Mesenchymal stem cell (in vitro differentiated cells and primary cell): Measurements from ENCODE around the gene PAK2.

Experiments
- DNase-seq: peaks from one replicate; pipeline ENCODE4 v3.0.0-alpha.2; 2013
- H2AFZ ChIP-seq: one replicate; pipeline ENCODE4 v1.6.1; 2013; ENCODE audit warnings: low read depth, mild to moderate bottlenecking, control low read depth, inconsistent platforms, low read length, moderate library complexity
- H2AK5ac ChIP-seq: 2 replicates; pipeline ENCODE4 v1.6.1; 2013; ENCODE audit warnings: low read length, moderate library complexity, mild to moderate bottlenecking, inconsistent platforms; ENCODE audit not compliant: severe bottlenecking
- H2BK120ac ChIP-seq: one replicate; pipeline ENCODE4 v1.6.1; 2013; ENCODE audit warnings: low read depth, mild to moderate bottlenecking, inconsistent platforms, low read length, moderate library complexity
- H2BK12ac ChIP-seq, 2 experiments: one replicate each; pipeline ENCODE4 v1.6.1; 2013; ENCODE audit warnings: inconsistent platforms in 2 of 2, low read length in 2 of 2, mild to moderate bottlenecking in 2 of 2, moderate library complexity in 2 of 2, control low read depth in 1 of 2
- H2BK15ac ChIP-seq: one replicate; pipeline ENCODE4 v1.6.1; 2013; ENCODE audit warnings: mild to moderate bottlenecking, low read depth, inconsistent platforms; ENCODE audit not compliant: poor library complexity, severe bottlenecking
- H2BK5ac ChIP-seq: 2 replicates; pipeline ENCODE4 v1.6.1; 2013; ENCODE audit warnings: low read depth, mild to moderate bottlenecking, low read length, control low read depth, inconsistent platforms; ENCODE audit not compliant: poor library complexity, severe bottlenecking
- H3K14ac ChIP-seq, 2 experiments: one replicate each; pipeline ENCODE4 v1.6.1; 2013; ENCODE audit warnings: inconsistent platforms in 2 of 2, low read length in 2 of 2, control low read depth in 1 of 2, mild to moderate bottlenecking in 1 of 2, moderate library complexity in 1 of 2
- H3K18ac ChIP-seq, 2 experiments: one replicate each; pipeline ENCODE4 v1.6.1; 2013; ENCODE audit warnings: inconsistent platforms in 2 of 2, low read length in 2 of 2, control low read depth in 1 of 2, low read depth in 1 of 2, mild to moderate bottlenecking in 1 of 2
- H3K23ac ChIP-seq, 2 experiments: one replicate each; pipeline ENCODE4 v1.6.1; 2013; ENCODE audit warnings: inconsistent platforms in 2 of 2, low read length in 2 of 2, mild to moderate bottlenecking in 2 of 2, moderate library complexity in 2 of 2, control low read depth in 1 of 2
- H3K27ac ChIP-seq: 2 replicates; pipeline ENCODE4 v1.5.1; 2013; ENCODE audit warnings: mild to moderate bottlenecking, moderate library complexity, low read length, control low read depth, inconsistent platforms; ENCODE audit not compliant: poor library complexity, severe bottlenecking
- H3K27me3 ChIP-seq, 2 experiments: 2 replicates each; pipeline versions ENCODE4 v1.6.1 to v1.7.0; 2013; ENCODE audit warnings: low read length in 2 of 2, mild to moderate bottlenecking in 2 of 2, moderate library complexity in 2 of 2, control low read depth in 1 of 2, inconsistent platforms in 1 of 2; ENCODE audit not compliant: control insufficient read depth in 1 of 2, insufficient read depth in 1 of 2
- H3K36me3 ChIP-seq, 2 experiments: 2 replicates each; pipeline versions ENCODE4 v1.6.1 to v1.7.0; 2013; ENCODE audit warnings: low read length in 2 of 2, control low read depth in 1 of 2, inconsistent platforms in 1 of 2, low read depth in 1 of 2, mild to moderate bottlenecking in 1 of 2; ENCODE audit not compliant: insufficient read depth in 2 of 2, control insufficient read depth in 1 of 2
- H3K4ac ChIP-seq, 2 experiments: one replicate each; pipeline ENCODE4 v1.6.1; 2013; ENCODE audit warnings: inconsistent platforms in 2 of 2, low read length in 2 of 2, mild to moderate bottlenecking in 2 of 2, moderate library complexity in 2 of 2, control low read depth in 1 of 2, low read depth in 1 of 2
- H3K4me1 ChIP-seq: 2 replicates; pipeline ENCODE4 v1.6.1; 2013; ENCODE audit warnings: low read depth, low read length, control low read depth; ENCODE audit not compliant: control insufficient read depth, insufficient read depth
- H3K4me2 ChIP-seq: 2 replicates; pipeline ENCODE4 v1.6.1; 2013; ENCODE audit warnings: low read length, mild to moderate bottlenecking, inconsistent platforms; ENCODE audit not compliant: poor library complexity, severe bottlenecking
- H3K4me3 ChIP-seq, 2 experiments: 2 replicates each; pipeline versions ENCODE4 v1.5.1 to v1.7.0; 2013; ENCODE audit warnings: low read length in 2 of 2, mild to moderate bottlenecking in 2 of 2, control low read depth in 1 of 2, low read depth in 1 of 2; ENCODE audit not compliant: insufficient read depth in 1 of 2
- H3K79me1 ChIP-seq: replicated peaks from 2 replicates; pipeline ENCODE4 v1.6.1; 2013; ENCODE audit warnings: mild to moderate bottlenecking, control low read depth, low read length, inconsistent platforms; ENCODE audit not compliant: poor library complexity, severe bottlenecking
- H3K9ac ChIP-seq: 2 replicates; pipeline ENCODE4 v1.7.0; 2013; ENCODE audit warnings: mild to moderate bottlenecking, low read length, moderate library complexity
- H3K9me3 ChIP-seq: 2 replicates; pipeline ENCODE4 v1.7.0; 2013; ENCODE audit warnings: mild to moderate bottlenecking, low read length; ENCODE audit not compliant: control insufficient read depth
- H4K8ac ChIP-seq: one replicate; pipeline ENCODE4 v1.6.1; 2013; ENCODE audit warnings: inconsistent platforms, mild to moderate bottlenecking, low read length, moderate library complexity
- H4K91ac ChIP-seq: one replicate; pipeline ENCODE4 v1.6.1; 2013; ENCODE audit warnings: mild to moderate bottlenecking, low read length, inconsistent platforms
- WGBS: methylation state at CpG from one replicate; pipeline ENCODE4 v1.1.7; 2013; ENCODE audit warnings: mixed read lengths; 5-methylcytosine and 5-hydroxymethylcytosine counted together

PAK2 gene

GRCh38 chr3:196803891-196804468 is 64.3 kb downstream of the PAK2 start:
- no peak overlapping the region for H2AK5ac ChIP-seq
- H3K27ac ChIP-seq, result no peak overlapping the region
- H3K14ac ChIP-seq, result no peak overlapping the region
- H2BK15ac ChIP-seq, result no peak overlapping the region
- H3K4me3 ChIP-seq, result no peak overlapping the region
- H2BK5ac ChIP-seq, result no peak overlapping the region
- no peak overlapping the region for H2AFZ ChIP-seq
- no peak overlapping the region for H3K4me2 ChIP-seq
- no peak overlapping the region for H3K9ac ChIP-seq
- H3K4me1 ChIP-seq, result no peaks in the 10 kb centered on the region
- no peak overlapping the region for H3K23ac ChIP-seq
- no peak overlapping the region for H2BK120ac ChIP-seq
- no peak overlapping the region for H2BK12ac ChIP-seq
- H4K91ac ChIP-seq, result no peak overlapping the region
- no peak for DNase-seq
- 94% methylated on average over 8 of the region's 9 CpGs for WGBS
- H4K8ac ChIP-seq, result no peak overlapping the region
- no peaks in the 10 kb centered on the region for H3K9me3 ChIP-seq
- peaks cover 14% of the 10 kb centered on the region for H3K79me1 ChIP-seq
- H3K18ac ChIP-seq, result no peak overlapping the region
- no peak overlapping the region for H3K4ac ChIP-seq
- H3K36me3 ChIP-seq, result peaks cover 31 to 61% of the 10 kb centered on the region in 2 experiments
- H3K27me3 ChIP-seq, result no peaks in the 10 kb centered on the region

GRCh38 chr3:196804773-196805172 is 65.1 kb downstream of the PAK2 start:
- no peak for DNase-seq
- no peak overlapping the region for H2AK5ac ChIP-seq
- H3K14ac ChIP-seq, result no peak overlapping the region
- peaks cover 10% of the 10 kb centered on the region for H3K79me1 ChIP-seq
- no peak overlapping the region for H3K4ac ChIP-seq
- no peak overlapping the region for H4K8ac ChIP-seq
- no peak overlapping the region for H3K23ac ChIP-seq
- H3K9me3 ChIP-seq, result no peaks in the 10 kb centered on the region
- H3K27ac ChIP-seq, result no peak overlapping the region
- no peak overlapping the region for H3K9ac ChIP-seq
- no peak overlapping the region for H2BK120ac ChIP-seq
- H4K91ac ChIP-seq, result no peak overlapping the region
- H3K18ac ChIP-seq, result no peak overlapping the region
- no peak overlapping the region for H2BK5ac ChIP-seq
- H3K27me3 ChIP-seq, result no peaks in the 10 kb centered on the region
- no peak overlapping the region for H3K4me3 ChIP-seq
- H3K36me3 ChIP-seq, result peaks cover 31 to 62% of the 10 kb centered on the region in 2 experiments
- H3K4me2 ChIP-seq, result no peak overlapping the region
- no peaks in the 10 kb centered on the region for H3K4me1 ChIP-seq
- H2AFZ ChIP-seq, result no peak overlapping the region
- no peak overlapping the region for H2BK12ac ChIP-seq
- no CpG with 5 or more reads among the region's 1 CpG for WGBS
- no peak overlapping the region for H2BK15ac ChIP-seq

- Histone ChIP-seq H3K9ac (no peak overlapping the region), H3K9me3 (no peaks in the 10 kb centered on the region), H3K23ac (no peak overlapping the region), H3K36me3 (peaks cover 36 to 84% of the 10 kb centered on the region in 2 experiments), H3K4me3 (no peak overlapping the region), H2BK12ac (no peak overlapping the region), H2BK15ac (no peak overlapping the region), H3K4ac (no peak overlapping the region), H3K4me1 (no peaks in the 10 kb centered on the region), H4K8ac (no peak overlapping the region), H3K27me3 (no peaks in the 10 kb centered on the region), H2AFZ (no peak overlapping the region), H3K27ac (no peak overlapping the region), H3K18ac (no peak overlapping the region), H3K14ac (no peak overlapping the region), H2AK5ac (no peak overlapping the region), H3K79me1 (peaks cover 6% of the 10 kb centered on the region), H2BK120ac (no peak overlapping the region), H4K91ac (no peak overlapping the region), H3K4me2 (no peak overlapping the region), H2BK5ac (no peak overlapping the region)
- WGBS, result 100% methylated on average over 2 of the region's 3 CpGs
- DNase-seq, result no peak
Measured at GRCh38 chr3:196810963-196811581, 71.4 kb downstream of the PAK2 start.

- Histone ChIP-seq H3K4me2 (no peak overlapping the region), H2BK15ac (no peak overlapping the region), H3K27ac (no peak overlapping the region), H2BK120ac (no peak overlapping the region), H3K23ac (no peak overlapping the region), H3K4me3 (no peak overlapping the region), H3K4ac (no peak overlapping the region), H3K14ac (no peak overlapping the region), H2BK12ac (no peak overlapping the region), H3K9me3 (no peaks in the 10 kb centered on the region), H4K8ac (no peak overlapping the region), H4K91ac (no peak overlapping the region), H2AK5ac (no peak overlapping the region), H3K9ac (no peak overlapping the region), H2BK5ac (no peak overlapping the region), H3K27me3 (no peaks in the 10 kb centered on the region), H3K18ac (no peak overlapping the region), H3K79me1 (peaks cover 10% of the 10 kb centered on the region), H3K4me1 (no peaks in the 10 kb centered on the region), H3K36me3 (peaks cover 30 to 78% of the 10 kb centered on the region in 2 experiments), H2AFZ (no peak overlapping the region)
- WGBS, result 99% methylated on average over 6 of the region's 7 CpGs
- no peak for DNase-seq
Measured at GRCh38 chr3:196812853-196813252, 73.2 kb downstream of the PAK2 start.
